Ramos (cell line): ENCODE measurements around the gene ANKRD45.
"Not testable (repeated sequence)": the region's sequence is repeated elsewhere in the genome, so short reads cannot be mapped to it uniquely, and the experiment has no call there.

Source experiments
- in situ Hi-C: fragments of 300-500 bp; cut with MboI; formaldehyde crosslinking; loops from one replicate; pipeline ENCODE4 v1.14.3; 2022; ENCODE audit warnings: low sequenced_read_pairs; ENCODE audit not compliant: unreplicated experiment

The ANKRD45 gene

DNA sequence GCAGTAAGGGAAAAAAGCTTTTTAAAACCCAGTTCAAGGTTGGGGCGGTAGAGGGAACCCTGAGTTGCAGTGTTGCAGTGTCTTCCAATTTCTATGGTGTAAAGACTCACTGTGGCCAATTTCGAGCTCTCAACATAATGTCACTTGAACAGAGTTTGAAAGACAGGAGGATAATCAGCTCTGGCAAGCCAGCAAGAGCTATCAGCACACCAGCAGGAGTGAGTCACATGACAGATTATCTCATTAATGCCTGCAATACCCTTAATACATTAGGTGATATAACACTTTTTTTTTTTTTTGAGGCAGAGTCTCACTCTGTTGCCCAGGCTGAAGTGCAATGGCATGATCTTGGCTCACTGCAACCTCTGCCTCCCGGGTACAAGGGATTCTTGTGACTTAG lies 89.6 kb downstream of the ANKRD45 start:
- in situ Hi-C loops: no loop called here

DNA sequence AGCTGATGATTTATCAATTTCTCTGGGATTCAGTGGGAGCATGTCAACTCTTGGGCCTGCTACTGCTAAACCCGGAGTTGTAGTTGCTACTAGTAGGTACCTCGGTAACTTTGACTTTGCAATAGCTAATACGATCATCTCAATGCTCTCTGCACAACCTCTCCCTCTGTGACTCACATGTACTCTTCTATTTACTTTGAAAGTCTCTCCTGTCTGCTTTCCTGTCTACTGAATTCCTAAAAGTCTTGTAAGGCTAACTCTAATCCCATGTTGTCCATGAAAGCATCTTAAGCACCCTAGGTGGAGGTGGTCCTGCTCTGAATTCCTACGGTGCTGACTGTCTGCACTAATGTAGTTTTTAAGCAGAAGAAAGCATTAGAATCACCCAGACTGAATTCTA lies 96.1 kb downstream of the ANKRD45 start:
- in situ Hi-C loops: no loop called here

DNA sequence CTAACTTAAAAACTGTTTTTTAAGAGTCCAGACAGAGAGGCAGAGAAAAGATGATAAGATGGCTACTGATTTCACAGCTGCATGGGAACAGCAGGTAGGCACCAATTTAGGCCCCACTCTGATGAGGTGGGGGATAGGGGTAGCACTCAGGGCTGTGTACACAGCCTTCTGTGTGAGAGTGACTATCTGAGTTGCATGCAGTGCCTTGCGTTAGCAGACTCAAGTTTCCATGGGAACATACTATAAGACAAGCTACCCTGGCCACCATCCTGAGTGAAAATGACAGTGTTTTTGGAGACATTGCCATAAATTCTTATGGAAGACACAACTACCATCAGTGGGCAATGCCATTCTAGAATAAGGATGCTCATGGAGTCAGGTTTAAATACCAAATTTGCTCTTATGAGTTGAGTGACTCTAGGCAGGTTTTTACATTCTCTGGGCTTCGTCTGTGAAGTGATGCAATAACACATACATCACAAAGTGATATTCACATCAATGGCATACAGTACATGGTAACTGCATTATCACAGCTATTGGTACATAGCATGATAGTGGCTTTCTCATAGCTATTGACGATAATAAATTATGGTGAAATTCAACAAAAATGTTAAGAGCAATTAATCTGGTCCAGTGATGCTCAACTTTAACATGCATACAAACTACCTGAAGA lies 97.3 kb downstream of the ANKRD45 start:
- in situ Hi-C loops: no loop called here

DNA sequence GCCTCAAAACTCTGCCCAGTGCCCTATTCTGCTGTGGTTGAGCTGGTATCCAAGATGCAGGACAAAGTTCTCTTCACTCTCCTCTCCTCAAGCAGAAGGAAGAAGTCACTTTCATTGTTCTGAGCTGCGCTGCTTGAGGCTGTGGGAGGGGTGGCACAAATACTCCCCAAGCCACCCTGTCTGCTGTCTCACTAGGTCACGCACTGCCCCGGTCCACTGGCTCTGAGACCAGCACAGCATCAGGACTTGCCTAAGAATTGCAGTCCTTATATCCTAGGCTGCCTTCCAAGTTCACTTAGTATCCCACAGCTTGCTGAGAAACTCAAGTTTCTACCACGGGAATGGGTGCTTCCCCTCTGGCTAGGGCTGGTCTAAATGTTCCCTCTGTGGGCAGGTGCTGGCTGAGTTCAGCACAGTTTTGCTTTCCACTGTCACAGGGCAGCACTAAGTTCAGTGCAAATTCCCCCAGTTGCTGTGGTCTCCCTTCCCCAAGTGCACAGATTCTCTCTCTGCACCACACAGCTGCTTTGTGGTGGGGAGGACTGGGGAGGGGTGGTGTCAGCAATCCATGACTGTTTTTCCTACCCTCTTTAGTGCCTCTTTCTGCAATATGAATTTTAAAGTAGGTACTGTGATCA lies 99.2 kb downstream of the ANKRD45 start:
- in situ Hi-C loops: no loop called here

DNA sequence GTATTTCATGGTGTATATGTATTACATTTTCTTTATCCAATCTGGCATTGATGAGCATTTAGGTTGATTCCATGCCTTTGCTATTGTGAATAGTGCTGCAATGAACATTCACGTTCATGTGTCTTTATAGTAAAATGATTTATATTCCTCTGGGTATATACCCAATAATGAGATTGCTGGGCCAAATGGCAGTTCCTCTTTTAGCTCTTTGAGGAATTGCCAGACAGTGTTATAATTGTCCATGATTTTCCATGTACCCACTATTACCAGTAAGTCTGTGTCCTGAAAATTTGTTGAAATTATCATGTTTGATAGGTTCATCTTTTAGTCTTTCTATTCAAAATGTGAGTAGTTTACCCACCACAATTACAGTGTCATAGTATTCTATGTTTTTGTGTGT lies 101.2 kb downstream of the ANKRD45 start:
- in situ Hi-C loops: no loop called here

DNA sequence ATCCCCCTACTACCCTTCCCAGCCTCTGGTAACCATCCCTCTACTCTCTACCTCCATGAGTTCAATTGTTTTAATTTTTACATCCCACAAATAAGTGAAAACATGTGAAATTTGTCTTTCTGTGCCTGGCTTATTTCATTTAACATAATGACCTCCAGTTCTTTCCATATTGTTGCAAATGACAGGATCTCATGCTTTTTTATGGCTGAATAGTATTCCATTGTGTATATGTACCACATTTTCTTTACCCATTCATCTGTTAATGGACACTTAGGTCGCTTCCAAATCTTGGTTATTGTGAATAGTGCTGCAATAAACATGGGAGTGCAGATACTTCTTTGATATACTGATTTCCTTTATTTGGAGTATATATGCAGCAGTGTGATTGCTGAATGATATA lies 105.8 kb downstream of the ANKRD45 start:
- in situ Hi-C loops: not testable (repeated sequence)

DNA sequence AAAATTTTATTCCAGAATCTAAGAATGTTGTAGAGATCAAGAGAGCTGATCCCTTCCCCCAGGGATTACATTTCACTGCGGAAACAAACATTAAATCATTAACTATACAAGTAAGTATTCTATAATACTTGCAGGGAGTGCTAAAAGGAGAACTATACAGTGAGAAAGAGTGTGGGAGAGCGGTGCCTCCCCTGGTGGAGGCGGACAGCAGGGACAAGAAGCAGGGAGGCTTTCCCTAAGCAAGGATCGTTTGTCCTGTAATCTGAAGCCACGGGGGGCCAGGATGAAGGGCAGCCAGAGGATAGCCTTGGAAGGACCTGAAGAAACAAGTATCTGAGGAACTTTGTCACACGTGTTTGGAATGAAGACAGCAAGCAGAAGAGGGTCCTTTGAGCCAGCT lies 106.8 kb downstream of the ANKRD45 start:
- in situ Hi-C loops: no loop called here

DNA sequence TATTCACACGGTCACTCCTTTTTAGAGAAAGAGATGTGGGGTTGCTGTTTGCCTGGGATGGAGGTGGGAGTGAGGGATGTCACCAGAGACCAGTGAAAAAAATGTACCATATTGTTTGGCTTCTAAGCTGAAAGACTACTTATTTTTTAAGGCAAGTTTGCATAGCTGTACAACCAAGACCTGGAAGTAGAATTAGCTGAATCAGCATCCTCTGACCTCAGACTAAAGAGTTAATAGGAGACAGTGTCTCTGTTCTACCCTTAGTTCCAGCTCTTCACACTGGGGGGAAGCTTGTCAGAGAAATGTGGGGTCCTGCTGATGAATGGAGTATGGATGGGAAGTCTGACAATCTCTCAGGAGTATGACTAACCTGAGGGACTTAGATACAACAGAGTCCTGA lies 108.4 kb downstream of the ANKRD45 start:
- in situ Hi-C loops: no loop called here

DNA sequence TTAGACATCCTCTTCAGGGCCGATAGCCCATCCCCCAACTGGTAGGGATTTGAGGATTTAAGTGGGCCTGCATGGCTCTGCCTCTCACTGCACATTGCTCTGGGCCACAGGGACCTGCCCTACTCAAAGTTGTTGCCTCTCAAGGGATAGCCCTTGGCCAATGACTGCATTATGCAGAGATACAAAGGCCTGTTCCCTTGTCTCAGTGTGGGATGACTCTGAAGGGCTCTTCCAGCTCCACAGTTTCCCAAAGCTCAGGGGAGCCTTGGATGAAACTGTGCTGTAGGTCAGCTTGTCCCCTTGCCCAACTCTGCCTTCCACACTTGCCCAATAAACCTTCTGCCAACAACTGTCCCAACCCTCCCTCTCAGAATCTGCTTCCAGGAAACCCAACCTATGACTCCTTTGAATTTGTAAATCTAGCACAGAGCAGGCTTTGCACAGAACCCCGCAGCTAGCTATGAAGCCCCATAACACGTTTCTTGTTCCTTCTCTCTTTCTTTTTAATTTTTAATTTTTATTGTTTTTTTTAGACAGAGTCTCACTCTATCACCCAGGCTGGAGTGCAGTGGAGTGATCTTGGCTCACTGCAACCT lies 109.3 kb downstream of the ANKRD45 start:
- in situ Hi-C loops: no loop called here
